Tibial nerve (tissue), 3 donors: ENCODE measurements around the gene ZNF80.

Source experiments
- POLR2A ChIP-seq, 2 donors: fragments of 450-650 bp; IDR thresholded peaks; one replicate each; pipeline ENCODE4 v1.6.1; 2017; ENCODE audit warnings: antibody characterized with exemption in 2 of 2, mild to moderate bottlenecking in 2 of 2, moderate library complexity in 2 of 2
- TF ChIP-seq, protein P1 (sequence below), 5 experiments: fragments of 200-600 bp in 3 of 5; fragments of 450-650 bp in 2 of 5; sonication (generic) in 3 of 5; IDR thresholded peaks; one replicate each; pipeline ENCODE4 v1.5.1; 2016 to 2019; ENCODE audit warnings: antibody characterized with exemption in 5 of 5, mild to moderate bottlenecking in 3 of 5, moderate library complexity in 2 of 5

DNA sequence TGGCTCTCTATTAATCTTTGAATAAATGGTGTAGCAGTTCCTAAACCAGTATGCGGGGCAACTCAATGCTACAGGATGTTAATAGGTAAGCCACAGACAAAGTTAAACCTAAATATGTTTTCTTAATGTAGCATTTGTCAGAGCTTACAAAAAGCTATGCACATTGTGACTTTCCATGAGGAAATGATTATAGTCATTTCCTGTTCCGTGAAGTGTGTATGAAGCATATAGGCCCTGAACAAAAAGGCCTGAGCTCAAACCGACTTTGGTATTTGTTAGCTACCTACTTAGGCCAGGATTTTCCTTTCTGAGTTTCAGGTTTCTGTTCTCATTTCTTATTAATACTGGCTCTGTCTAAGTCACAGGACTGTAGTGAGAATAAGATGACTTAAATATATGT, 14.2 kb downstream of the ZNF80 start:
- TF ChIP-seq, protein P1, sequence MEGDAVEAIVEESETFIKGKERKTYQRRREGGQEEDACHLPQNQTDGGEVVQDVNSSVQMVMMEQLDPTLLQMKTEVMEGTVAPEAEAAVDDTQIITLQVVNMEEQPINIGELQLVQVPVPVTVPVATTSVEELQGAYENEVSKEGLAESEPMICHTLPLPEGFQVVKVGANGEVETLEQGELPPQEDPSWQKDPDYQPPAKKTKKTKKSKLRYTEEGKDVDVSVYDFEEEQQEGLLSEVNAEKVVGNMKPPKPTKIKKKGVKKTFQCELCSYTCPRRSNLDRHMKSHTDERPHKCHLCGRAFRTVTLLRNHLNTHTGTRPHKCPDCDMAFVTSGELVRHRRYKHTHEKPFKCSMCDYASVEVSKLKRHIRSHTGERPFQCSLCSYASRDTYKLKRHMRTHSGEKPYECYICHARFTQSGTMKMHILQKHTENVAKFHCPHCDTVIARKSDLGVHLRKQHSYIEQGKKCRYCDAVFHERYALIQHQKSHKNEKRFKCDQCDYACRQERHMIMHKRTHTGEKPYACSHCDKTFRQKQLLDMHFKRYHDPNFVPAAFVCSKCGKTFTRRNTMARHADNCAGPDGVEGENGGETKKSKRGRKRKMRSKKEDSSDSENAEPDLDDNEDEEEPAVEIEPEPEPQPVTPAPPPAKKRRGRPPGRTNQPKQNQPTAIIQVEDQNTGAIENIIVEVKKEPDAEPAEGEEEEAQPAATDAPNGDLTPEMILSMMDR (IDR thresholded peaks at IDR 0.05) = no peak
- TF ChIP-seq POLR2A (IDR thresholded peaks at IDR 0.05) = no peak
